Spleen (tissue), 11 donors: ENCODE measurements around the gene CPSF4. TPM values are rescaled to one million over a fixed set of nuclear protein-coding genes. Genes with fewer than 3 reads are reported as not detected.
A peak's percentile ranks its signal among the peaks of the same experiment; 100 is the strongest.

Source experiments
- DNase-seq: peaks from one replicate; pipeline ENCODE4 v3.0.0-alpha.2; 2020
- H3K27ac ChIP-seq, 8 donors: fragments of 200-600 bp; sonication (generic) in 7 of 8; 1 replicate in 4 of 8; 2 replicates in 4 of 8; pipeline versions ENCODE4 v1.5.0 to v1.8.0; 2016 to 2021; ENCODE audit warnings: inconsistent platforms in 4 of 8, mild to moderate bottlenecking in 4 of 8, moderate library complexity in 1 of 8
- H3K27me3 ChIP-seq, 7 donors: fragments of 200-600 bp; sonication (generic) in 6 of 7; replicated peaks in 1 of 7; 1 replicate in 4 of 7; 2 replicates in 3 of 7; pipeline versions ENCODE4 v1.5.0 to v1.8.0; 2016 to 2021; ENCODE audit warnings: inconsistent platforms in 3 of 7, mild to moderate bottlenecking in 1 of 7
- H3K36me3 ChIP-seq, 6 donors: fragments of 200-600 bp; sonication (generic) in 5 of 6; 1 replicate in 4 of 6; 2 replicates in 2 of 6; pipeline versions ENCODE4 v1.5.0 to v1.8.0; 2016 to 2021; ENCODE audit warnings: inconsistent platforms in 2 of 6
- H3K4me1 ChIP-seq, 6 donors: fragments of 200-600 bp; sonication (generic) in 5 of 6; 1 replicate in 3 of 6; 2 replicates in 3 of 6; pipeline versions ENCODE4 v1.5.0 to v1.8.0; 2016 to 2021; ENCODE audit warnings: inconsistent platforms in 3 of 6
- H3K4me3 ChIP-seq, 8 donors: fragments of 200-600 bp; sonication (generic) in 7 of 8; 1 replicate in 4 of 8; 2 replicates in 4 of 8; pipeline versions ENCODE4 v1.5.0 to v1.8.0; 2016 to 2021; ENCODE audit warnings: inconsistent platforms in 4 of 8, mild to moderate bottlenecking in 4 of 8, moderate library complexity in 2 of 8
- H3K9me3 ChIP-seq, 8 donors: fragments of 200-600 bp; sonication (generic) in 7 of 8; 1 replicate in 4 of 8; 2 replicates in 4 of 8; pipeline versions ENCODE4 v1.5.0 to v1.8.0; 2016 to 2021; ENCODE audit warnings: inconsistent platforms in 4 of 8
- CTCF ChIP-seq, 11 experiments: fragments of 200-600 bp in 7 of 11; fragments of 450-650 bp in 4 of 11; sonication (generic) in 4 of 11; IDR thresholded peaks in 8 of 11; conservative IDR thresholded peaks in 3 of 11; 1 replicate in 7 of 11; 2 replicates in 4 of 11; pipeline versions ENCODE4 v1.4.0 to v1.8.0; 2016 to 2021; ENCODE audit warnings: antibody characterized with exemption in 11 of 11, inconsistent platforms in 4 of 11, mild to moderate bottlenecking in 1 of 11
- POLR2A ChIP-seq, 3 donors: fragments of 450-650 bp; IDR thresholded peaks; one replicate each; pipeline ENCODE4 v1.5.1; 2017; ENCODE audit warnings: antibody characterized with exemption in 3 of 3, mild to moderate bottlenecking in 1 of 3
- POLR2AphosphoS5 ChIP-seq, 3 donors: sonication (generic); formaldehyde crosslinking; IDR thresholded peaks; one replicate each; pipeline ENCODE4 v1.5.1; 2017; ENCODE audit warnings: antibody characterized with exemption in 3 of 3
- WGBS, 5 donors: extraction: QIAGEN DNeasy Blood & Tissue Kit in 3 of 5; methylation state at CpG; one replicate each; pipeline versions ENCODE4 v1.1.5 to v1.1.7; 2013 to 2018; 5-methylcytosine and 5-hydroxymethylcytosine counted together
- intact Hi-C: fragments of 100-400 bp; cut with DNase I; formaldehyde crosslinking; loops from one replicate; pipeline ENCODE4 v1.15.0; 2023; ENCODE audit warnings: low total_unique reads
- polyA plus RNA-seq, 3 donors: library from polyadenylated mRNA; stranded (reverse); fragments of 200-250 nt; gene quantifications; one replicate each; pipeline ENCODE4 v1.2.1, GENCODE V29; 2013
- total RNA-seq, 7 donors: library from RNA; depleted of rRNA in 3 of 7; stranded (reverse); fragments of >200 nt in 3 of 7; fragmentation: NEBNext Ultra II Directional in 4 of 7; extraction: Animal tissue kit (Norgen Biotek cat#: 25700) in 4 of 7; gene quantifications; one replicate each; pipeline versions ENCODE4 v1.1.0 to v1.2.1, GENCODE V29; 2016 to 2021
- donor health status: healthy with polysubstance abuse.
- donor health status: DM: no; HTN: no; CAD: no; lungs with moderate emphysema.
- donor health status: DM: no; HTN: no; CAD: no.
- donor health status: Bipolar disorder and iron deficiency.
- donor health status: healthy.
- donor health status: DM: no; HTN: no; CAD: no.
- donor health status: DM: yes; HTN: yes; CAD: no.

CPSF4 gene
- total and polyA plus RNA-seq, 10 donors, result 28.7 to 49.6 (median 36.9) TPM

- TF ChIP-seq CTCF (IDR thresholded peaks at IDR 0.05 in 8 of 11, conservative IDR thresholded peaks at IDR 0.05 in 3 of 11), result peak in 2 of 11 experiments; percentile 11 to 49
- peak; percentile 80 to 92 (median 90) for TF ChIP-seq POLR2AphosphoS5 (IDR thresholded peaks at IDR 0.05)
- TF ChIP-seq POLR2A (IDR thresholded peaks at IDR 0.05), result no peak
- intact Hi-C loops, result no loop called here
- Histone ChIP-seq H3K27me3 (no peaks in the 10 kb centered on the region), H3K4me3 (peak within 1 kb of the TSS; percentile 68 to 93 (median 85)), H3K4me1 (peaks cover 8 to 56% (median 19%) of the 10 kb centered on the region in 6 donors), H3K27ac (peak within 1 kb of the TSS; percentile 81 to 94 (median 91)), H3K9me3 (no peaks in the 10 kb centered on the region), H3K36me3 (peaks cover 0 to 16% (median 4%) of the 10 kb centered on the region in 6 donors)
- peak; percentile 99 for DNase-seq
- WGBS, 5 donors, result 0 to 1% (median 0%) methylated on average over 29 to 56 of the region's 56 CpGs
These were observed 34.0 kb downstream of the CPSF4 start, which contains the start of gene ZNF789 for GRCh38 chr7:99472561-99473314. ZNF789 (plus strand) TSS chr7:99472890; CDS start chr7:99476457, 3,567 bp downstream.

- no peak for DNase-seq
- H3K4me1 ChIP-seq, result peaks cover 10 to 62% (median 22%) of the 10 kb centered on the region in 6 donors
- intact Hi-C loops, result no loop called here
- WGBS, 5 donors, result 0 to 4% (median 2%) methylated on average over 7 of the region's 7 CpGs
- H3K4me3 ChIP-seq, result peak overlapping the region; percentile 68 to 93 (median 85)
- H3K27me3 ChIP-seq, result no peaks in the 10 kb centered on the region
- peaks cover 0 to 21% (median 4%) of the 10 kb centered on the region in 6 donors for H3K36me3 ChIP-seq
- TF ChIP-seq CTCF (IDR thresholded peaks at IDR 0.05 in 8 of 11, conservative IDR thresholded peaks at IDR 0.05 in 3 of 11), result no peak
- TF ChIP-seq POLR2AphosphoS5 (IDR thresholded peaks at IDR 0.05), result no peak
- no peak for TF ChIP-seq POLR2A (IDR thresholded peaks at IDR 0.05)
- no peaks in the 10 kb centered on the region for H3K9me3 ChIP-seq
- peak overlapping the region in 7 of 8 donors; percentile 81 to 94 (median 91) for H3K27ac ChIP-seq
These were observed 34.5 kb downstream of the CPSF4 start for GRCh38 chr7:99473315-99473596.

- Histone ChIP-seq H3K4me1 (peaks cover 17 to 71% (median 31%) of the 10 kb centered on the region in 6 donors), H3K9me3 (no peaks in the 10 kb centered on the region), H3K4me3 (no peak overlapping the region), H3K27me3 (no peaks in the 10 kb centered on the region), H3K36me3 (peaks cover 0 to 50% (median 12%) of the 10 kb centered on the region in 6 donors), H3K27ac (no peak overlapping the region)
- intact Hi-C loops, result no loop called here
- DNase-seq, result no peak
- 83 to 94% (median 87%) methylated on average over 5 of the region's 5 CpGs for WGBS, 5 donors
- TF ChIP-seq POLR2A (IDR thresholded peaks at IDR 0.05) (no peak), POLR2AphosphoS5 (IDR thresholded peaks at IDR 0.05) (no peak), CTCF (IDR thresholded peaks at IDR 0.05 in 8 of 11, conservative IDR thresholded peaks at IDR 0.05 in 3 of 11) (no peak)
These were observed 37.4 kb downstream of the CPSF4 start for GRCh38 chr7:99476107-99476506.
